Cerebellar nuclear complex (tissue), 1 donor: ENCODE results near the gene NANOS3.
A peak's percentile ranks its signal among the peaks of the same experiment; 100 is the strongest.

Source experiments
- DNase-seq, 2 experiments: peaks; one replicate each; lab custom pipeline; 2025; lab: John Stamatoyannopoulos, UW

Gene NANOS3

GRCh38 chr19:13876834-13877233, at the start of gene NANOS3:
NANOS3 (plus strand) TSS chr19:13877134; CDS start chr19:13877249, 115 bp downstream.
- no peak for DNase-seq

- no peak for DNase-seq
These were observed 49.3 kb upstream of the NANOS3 start for GRCh38 chr19:13827656-13828055.

GRCh38 chr19:13830114-13830740, 46.7 kb upstream of the NANOS3 start:
- no peak for DNase-seq

- no peak for DNase-seq
These were observed 46.0 kb upstream of the NANOS3 start for GRCh38 chr19:13830741-13831536.

GRCh38 chr19:13831537-13832467, 45.1 kb upstream of the NANOS3 start:
- DNase-seq = no peak

- DNase-seq = peak; percentile 53 to 55
These were observed 43.3 kb upstream of the NANOS3 start for GRCh38 chr19:13833330-13834243.

- no peak for DNase-seq
These were observed 42.5 kb upstream of the NANOS3 start for GRCh38 chr19:13834244-13835069.

- no peak for DNase-seq
These were observed 40.9 kb upstream of the NANOS3 start for GRCh38 chr19:13835791-13836723.

- DNase-seq = no peak
These were observed 38.4 kb upstream of the NANOS3 start for GRCh38 chr19:13838435-13839129.

GRCh38 chr19:13839130-13839937, 37.6 kb upstream of the NANOS3 start:
- DNase-seq = no peak

GRCh38 chr19:13839938-13840304, 37.0 kb upstream of the NANOS3 start:
- DNase-seq = no peak

GRCh38 chr19:13840305-13841085, 36.4 kb upstream of the NANOS3 start:
- no peak for DNase-seq

- DNase-seq = no peak
These were observed 35.6 kb upstream of the NANOS3 start for GRCh38 chr19:13841086-13841961.

- no peak for DNase-seq
These were observed 35.0 kb upstream of the NANOS3 start for GRCh38 chr19:13841962-13842290.

- DNase-seq = no peak
These were observed 34.4 kb upstream of the NANOS3 start for GRCh38 chr19:13842291-13843103.
